Measurements from ENCODE around the gene RNF146. TPM values are rescaled to one million over a fixed set of nuclear protein-coding genes. Genes with fewer than 3 reads are reported as not detected.

The RNF146 gene
- total RNA-seq, 1 donor from 2014 or later, result 49.4 TPM

DNA sequence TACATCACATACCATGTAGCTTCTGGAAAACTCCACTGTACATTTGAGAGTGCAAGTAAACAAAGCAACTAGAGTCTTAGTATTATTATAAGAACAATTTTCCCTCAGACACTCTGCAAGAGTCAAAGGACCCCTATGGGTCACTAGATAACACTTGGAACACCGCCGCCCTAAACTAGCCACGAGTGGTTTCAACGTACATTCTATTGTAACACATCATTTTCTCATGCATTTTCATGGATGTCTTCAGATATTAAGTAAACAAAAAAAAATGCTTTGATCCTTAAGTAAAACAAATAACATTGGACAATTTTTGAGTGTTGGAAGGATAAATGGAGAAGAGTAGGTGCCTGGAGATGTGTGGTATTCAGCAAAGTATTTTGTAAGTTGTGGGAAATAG, 3.2 kb upstream of the RNF146 start:
- Mint-ChIP-seq H3K27me3 (ENCODE audit: low read depth) (peaks cover 7% of the 10 kb centered on the region), H3K27ac (ENCODE audit: unreplicated experiment) (no peak overlapping the region), H3K4me1 (ENCODE audit: low read depth) (peaks cover 19% of the 10 kb centered on the region), H3K36me3 (ENCODE audit: low read depth) (peaks cover 2% of the 10 kb centered on the region), H3K4me3 (ENCODE audit: unreplicated experiment) (no peak overlapping the region), H3K9me3 (ENCODE audit: low read depth) (no peaks in the 10 kb centered on the region)
- DNase-seq (ENCODE audit: low spot score), result no peak
- TF ChIP-seq, protein P1, sequence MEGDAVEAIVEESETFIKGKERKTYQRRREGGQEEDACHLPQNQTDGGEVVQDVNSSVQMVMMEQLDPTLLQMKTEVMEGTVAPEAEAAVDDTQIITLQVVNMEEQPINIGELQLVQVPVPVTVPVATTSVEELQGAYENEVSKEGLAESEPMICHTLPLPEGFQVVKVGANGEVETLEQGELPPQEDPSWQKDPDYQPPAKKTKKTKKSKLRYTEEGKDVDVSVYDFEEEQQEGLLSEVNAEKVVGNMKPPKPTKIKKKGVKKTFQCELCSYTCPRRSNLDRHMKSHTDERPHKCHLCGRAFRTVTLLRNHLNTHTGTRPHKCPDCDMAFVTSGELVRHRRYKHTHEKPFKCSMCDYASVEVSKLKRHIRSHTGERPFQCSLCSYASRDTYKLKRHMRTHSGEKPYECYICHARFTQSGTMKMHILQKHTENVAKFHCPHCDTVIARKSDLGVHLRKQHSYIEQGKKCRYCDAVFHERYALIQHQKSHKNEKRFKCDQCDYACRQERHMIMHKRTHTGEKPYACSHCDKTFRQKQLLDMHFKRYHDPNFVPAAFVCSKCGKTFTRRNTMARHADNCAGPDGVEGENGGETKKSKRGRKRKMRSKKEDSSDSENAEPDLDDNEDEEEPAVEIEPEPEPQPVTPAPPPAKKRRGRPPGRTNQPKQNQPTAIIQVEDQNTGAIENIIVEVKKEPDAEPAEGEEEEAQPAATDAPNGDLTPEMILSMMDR (IDR thresholded peaks at IDR 0.05), result no peak

- Mint-ChIP-seq H3K9me3 (ENCODE audit: low read depth) (no peaks in the 10 kb centered on the region), H3K36me3 (ENCODE audit: low read depth) (peaks cover 2% of the 10 kb centered on the region), H3K27ac (ENCODE audit: unreplicated experiment) (peak overlapping the region; percentile 98), H3K4me1 (ENCODE audit: low read depth) (peaks cover 47% of the 10 kb centered on the region), H3K27me3 (ENCODE audit: low read depth) (no peaks in the 10 kb centered on the region), H3K4me3 (ENCODE audit: unreplicated experiment) (peak overlapping the region; percentile 93)
- TF ChIP-seq, protein P1 (IDR thresholded peaks at IDR 0.05), result no peak
- DNase-seq (ENCODE audit: low spot score), result peak; percentile 91
Observed at GRCh38 chr6:127266892-127267645, 405 bp downstream of the RNF146 start.

GRCh38 chr6:127267646-127268625, 1.3 kb downstream of the RNF146 start:
- H3K4me1 Mint-ChIP-seq (ENCODE audit: low read depth), result peaks cover 52% of the 10 kb centered on the region
- no peak for DNase-seq (ENCODE audit: low spot score)
- H3K4me3 Mint-ChIP-seq (ENCODE audit: unreplicated experiment), result peak overlapping the region; percentile 93
- H3K27ac Mint-ChIP-seq (ENCODE audit: unreplicated experiment), result peak overlapping the region; percentile 95
- no peaks in the 10 kb centered on the region for H3K27me3 Mint-ChIP-seq (ENCODE audit: low read depth)
- peaks cover 2% of the 10 kb centered on the region for H3K36me3 Mint-ChIP-seq (ENCODE audit: low read depth)
- H3K9me3 Mint-ChIP-seq (ENCODE audit: low read depth), result no peaks in the 10 kb centered on the region
- TF ChIP-seq, protein P1 (IDR thresholded peaks at IDR 0.05), result no peak

- H3K36me3 Mint-ChIP-seq (ENCODE audit: low read depth), result no peaks in the 10 kb centered on the region
- H3K27me3 Mint-ChIP-seq (ENCODE audit: low read depth), result no peaks in the 10 kb centered on the region
- H3K4me1 Mint-ChIP-seq (ENCODE audit: low read depth), result peaks cover 45% of the 10 kb centered on the region
- H3K4me3 Mint-ChIP-seq (ENCODE audit: unreplicated experiment), result no peak overlapping the region
- H3K27ac Mint-ChIP-seq (ENCODE audit: unreplicated experiment), result no peak overlapping the region
- DNase-seq (ENCODE audit: low spot score), result no peak
- TF ChIP-seq, protein P1 (IDR thresholded peaks at IDR 0.05), result no peak
- H3K9me3 Mint-ChIP-seq (ENCODE audit: low read depth), result no peaks in the 10 kb centered on the region
Observed at GRCh38 chr6:127272576-127272975, 5.9 kb downstream of the RNF146 start.

- TF ChIP-seq, protein P1 (IDR thresholded peaks at IDR 0.05), result no peak
- DNase-seq (ENCODE audit: low spot score), result no peak
Observed at GRCh38 chr6:127273499-127273898, 6.8 kb downstream of the RNF146 start.

More at GRCh38 chr6:127273499-127273898, 6.8 kb downstream of the RNF146 start:
- Mint-ChIP-seq H3K9me3 (ENCODE audit: low read depth) (no peaks in the 10 kb centered on the region), H3K27ac (ENCODE audit: unreplicated experiment) (no peak overlapping the region), H3K4me1 (ENCODE audit: low read depth) (peaks cover 41% of the 10 kb centered on the region), H3K4me3 (ENCODE audit: unreplicated experiment) (no peak overlapping the region), H3K36me3 (ENCODE audit: low read depth) (no peaks in the 10 kb centered on the region), H3K27me3 (ENCODE audit: low read depth) (no peaks in the 10 kb centered on the region)
